ENCODE measurements around the gene LOX.

The LOX gene

GRCh38 chr5:122105909-122106308, 27.9 kb upstream of the LOX start:
- Histone ChIP-seq H3K27ac (replicated peaks) (no peak overlapping the region), H3K27me3 (ENCODE audit: insufficient read depth, poor library complexity, severe bottlenecking) (no peaks in the 10 kb centered on the region), H3K4me3 (replicated peaks; ENCODE audit: insufficient read depth, low read length) (no peak overlapping the region)
- no peak for DNase-seq (ENCODE audit: low read depth in 1 of 2, low spot score in 1 of 2)
- TF ChIP-seq REST (IDR thresholded peaks at IDR 0.05; ENCODE audit: insufficient replicate concordance, low read depth) (no peak), SPI1 (IDR thresholded peaks at IDR 0.05; ENCODE audit: borderline replicate concordance, low read depth) (no peak), CTCF (IDR thresholded peaks at IDR 0.05; ENCODE audit: insufficient read depth, low read length) (no peak), GABPA (IDR thresholded peaks at IDR 0.05; ENCODE audit: low read depth) (no peak), POLR2AphosphoS5 (IDR thresholded peaks at IDR 0.05; ENCODE audit: low read depth) (no peak)

- Histone ChIP-seq H3K4me3 (replicated peaks; ENCODE audit: insufficient read depth, low read length) (no peak overlapping the region), H3K27ac (replicated peaks) (no peak overlapping the region), H3K27me3 (ENCODE audit: insufficient read depth, poor library complexity, severe bottlenecking) (no peaks in the 10 kb centered on the region)
- DNase-seq (ENCODE audit: low read depth in 1 of 2, low spot score in 1 of 2) = no peak
- TF ChIP-seq REST (IDR thresholded peaks at IDR 0.05; ENCODE audit: insufficient replicate concordance, low read depth) (no peak), POLR2AphosphoS5 (IDR thresholded peaks at IDR 0.05; ENCODE audit: low read depth) (no peak), SPI1 (IDR thresholded peaks at IDR 0.05; ENCODE audit: borderline replicate concordance, low read depth) (no peak), GABPA (IDR thresholded peaks at IDR 0.05; ENCODE audit: low read depth) (no peak), CTCF (IDR thresholded peaks at IDR 0.05; ENCODE audit: insufficient read depth, low read length) (no peak)
Measured at GRCh38 chr5:122102825-122103224, 24.8 kb upstream of the LOX start.

GRCh38 chr5:122101636-122102285, 23.7 kb upstream of the LOX start:
- no peak overlapping the region for H3K27ac ChIP-seq (replicated peaks)
- TF ChIP-seq GABPA (IDR thresholded peaks at IDR 0.05; ENCODE audit: low read depth) (no peak), REST (IDR thresholded peaks at IDR 0.05; ENCODE audit: insufficient replicate concordance, low read depth) (no peak), SPI1 (IDR thresholded peaks at IDR 0.05; ENCODE audit: borderline replicate concordance, low read depth) (no peak), POLR2AphosphoS5 (IDR thresholded peaks at IDR 0.05; ENCODE audit: low read depth) (no peak), CTCF (IDR thresholded peaks at IDR 0.05; ENCODE audit: insufficient read depth, low read length) (no peak)
- no peaks in the 10 kb centered on the region for H3K27me3 ChIP-seq (ENCODE audit: insufficient read depth, poor library complexity, severe bottlenecking)
- no peak overlapping the region for H3K4me3 ChIP-seq (replicated peaks; ENCODE audit: insufficient read depth, low read length)
- no peak for DNase-seq (ENCODE audit: low read depth in 1 of 2, low spot score in 1 of 2)

All from HL-60 (cell line).